Stimulated activated CD4-positive, alpha-beta T cell treated with anti-CD3 and anti-CD28 coated beads, Interleukin-2, amount 100 ng/mL, for 4 hours (primary cell): Measurements from ENCODE around the gene FOXC1.

Experiments used
- DNase-seq: peaks from one replicate; pipeline ENCODE4 v3.0.0-alpha.2; 2020; ENCODE audit warnings: low read depth

The FOXC1 gene

GRCh38 chr6:1612299-1612973, 2.7 kb downstream of the FOXC1 start:
- DNase-seq, result no peak

GRCh38 chr6:1612974-1613306, 3.2 kb downstream of the FOXC1 start:
- DNase-seq, result no peak

GRCh38 chr6:1613346-1613687, 3.6 kb downstream of the FOXC1 start:
- no peak for DNase-seq

GRCh38 chr6:1613688-1614447, 4.2 kb downstream of the FOXC1 start:
- DNase-seq, result no peak

- no peak for DNase-seq
These were observed 4.9 kb downstream of the FOXC1 start for GRCh38 chr6:1614448-1615150.

GRCh38 chr6:1615151-1615852, 5.6 kb downstream of the FOXC1 start:
- DNase-seq, result no peak

GRCh38 chr6:1615853-1616420, 6.2 kb downstream of the FOXC1 start:
- DNase-seq, result no peak

GRCh38 chr6:1616701-1617463, 7.2 kb downstream of the FOXC1 start:
- DNase-seq, result no peak

GRCh38 chr6:1617466-1618310, 8.0 kb downstream of the FOXC1 start:
- no peak for DNase-seq

- no peak for DNase-seq
These were observed 8.8 kb downstream of the FOXC1 start for GRCh38 chr6:1618311-1619097.

- no peak for DNase-seq
These were observed 9.5 kb downstream of the FOXC1 start for GRCh38 chr6:1619098-1619672.

- DNase-seq, result no peak
These were observed 10.2 kb downstream of the FOXC1 start for GRCh38 chr6:1619673-1620503.

GRCh38 chr6:1620504-1621069, 10.9 kb downstream of the FOXC1 start:
- DNase-seq, result no peak

- no peak for DNase-seq
These were observed 11.5 kb downstream of the FOXC1 start for GRCh38 chr6:1621070-1621701.

GRCh38 chr6:1622220-1622850, 12.6 kb downstream of the FOXC1 start:
- DNase-seq, result no peak

GRCh38 chr6:1622851-1623768, 13.4 kb downstream of the FOXC1 start:
- DNase-seq, result no peak
